ENCODE measurements around the gene TRRAP. TPM values are rescaled to one million over a fixed set of nuclear protein-coding genes. Genes with fewer than 3 reads are reported as not detected.

Gene TRRAP
- total and polyA plus RNA-seq, 2 donors, result 11.3 to 15.1 TPM

GRCh38 chr7:99004781-99005500 is 126.6 kb downstream of the TRRAP start:
- H3K27me3 ChIP-seq (ENCODE audit: control insufficient read depth in 2 of 2, insufficient read depth in 1 of 2, low read length in 1 of 2), result no peaks in the 10 kb centered on the region
- H3K27ac ChIP-seq (ENCODE audit: low read depth in 1 of 2, low read length in 1 of 2), result no peak overlapping the region
- no peak for DNase-seq (ENCODE audit: low read depth in 6 of 9, low spot score in 9 of 9)
- H3K9me3 ChIP-seq (ENCODE audit: control insufficient read depth in 2 of 2, insufficient read depth in 1 of 2, low read length in 1 of 2), result no peaks in the 10 kb centered on the region
- peaks cover 80 to 87% of the 10 kb centered on the region in 2 donors for H3K36me3 ChIP-seq (ENCODE audit: control insufficient read depth in 2 of 2, insufficient read depth in 2 of 2, low read length in 1 of 2)
- WGBS, result 98% methylated on average over 26 of the region's 26 CpGs
- H3K4me1 ChIP-seq (ENCODE audit: control insufficient read depth in 2 of 2, insufficient read depth in 2 of 2, low read length in 2 of 2), result no peaks in the 10 kb centered on the region
- no peak overlapping the region for H3K4me3 ChIP-seq (ENCODE audit: low read length in 2 of 2)

GRCh38 chr7:99005776-99006175 is 127.4 kb downstream of the TRRAP start:
- Histone ChIP-seq H3K4me3 (ENCODE audit: low read length in 2 of 2) (no peak overlapping the region), H3K27ac (ENCODE audit: low read depth in 1 of 2, low read length in 1 of 2) (no peak overlapping the region), H3K36me3 (ENCODE audit: control insufficient read depth in 2 of 2, insufficient read depth in 2 of 2, low read length in 1 of 2) (peaks cover 79 to 88% of the 10 kb centered on the region in 2 donors), H3K4me1 (ENCODE audit: control insufficient read depth in 2 of 2, insufficient read depth in 2 of 2, low read length in 2 of 2) (no peaks in the 10 kb centered on the region), H3K9me3 (ENCODE audit: control insufficient read depth in 2 of 2, insufficient read depth in 1 of 2, low read length in 1 of 2) (no peaks in the 10 kb centered on the region), H3K27me3 (ENCODE audit: control insufficient read depth in 2 of 2, insufficient read depth in 1 of 2, low read length in 1 of 2) (no peaks in the 10 kb centered on the region)
- no peak for DNase-seq (ENCODE audit: low read depth in 6 of 9, low spot score in 9 of 9)
- WGBS, result 94% methylated on average over 15 of the region's 15 CpGs

GRCh38 chr7:99006739-99007424 is 128.6 kb downstream of the TRRAP start:
- DNase-seq (ENCODE audit: low read depth in 6 of 9, low spot score in 9 of 9), result no peak
- no peaks in the 10 kb centered on the region for H3K27me3 ChIP-seq (ENCODE audit: control insufficient read depth in 2 of 2, insufficient read depth in 1 of 2, low read length in 1 of 2)
- H3K4me3 ChIP-seq (ENCODE audit: low read length in 2 of 2), result no peak overlapping the region
- H3K9me3 ChIP-seq (ENCODE audit: control insufficient read depth in 2 of 2, insufficient read depth in 1 of 2, low read length in 1 of 2), result no peaks in the 10 kb centered on the region
- H3K27ac ChIP-seq (ENCODE audit: low read depth in 1 of 2, low read length in 1 of 2), result no peak overlapping the region
- 98% methylated on average over 11 of the region's 11 CpGs for WGBS
- no peaks in the 10 kb centered on the region for H3K4me1 ChIP-seq (ENCODE audit: control insufficient read depth in 2 of 2, insufficient read depth in 2 of 2, low read length in 2 of 2)
- peaks cover 82 to 91% of the 10 kb centered on the region in 2 donors for H3K36me3 ChIP-seq (ENCODE audit: control insufficient read depth in 2 of 2, insufficient read depth in 2 of 2, low read length in 1 of 2)

- Histone ChIP-seq H3K27ac (ENCODE audit: low read depth in 1 of 2, low read length in 1 of 2) (no peak overlapping the region), H3K4me3 (ENCODE audit: low read length in 2 of 2) (no peak overlapping the region), H3K9me3 (ENCODE audit: control insufficient read depth in 2 of 2, insufficient read depth in 1 of 2, low read length in 1 of 2) (no peaks in the 10 kb centered on the region), H3K27me3 (ENCODE audit: control insufficient read depth in 2 of 2, insufficient read depth in 1 of 2, low read length in 1 of 2) (no peaks in the 10 kb centered on the region), H3K4me1 (ENCODE audit: control insufficient read depth in 2 of 2, insufficient read depth in 2 of 2, low read length in 2 of 2) (no peaks in the 10 kb centered on the region), H3K36me3 (ENCODE audit: control insufficient read depth in 2 of 2, insufficient read depth in 2 of 2, low read length in 1 of 2) (peaks cover 89 to 91% of the 10 kb centered on the region in 2 donors)
- no peak for DNase-seq (ENCODE audit: low read depth in 6 of 9, low spot score in 9 of 9)
- WGBS, result over 99% methylated on average over 23 of the region's 23 CpGs
Measured at GRCh38 chr7:99008181-99008631, 129.9 kb downstream of the TRRAP start.

GRCh38 chr7:99008921-99009530 is 130.7 kb downstream of the TRRAP start:
- Histone ChIP-seq H3K36me3 (ENCODE audit: control insufficient read depth in 2 of 2, insufficient read depth in 2 of 2, low read length in 1 of 2) (peaks cover 90 to 91% of the 10 kb centered on the region in 2 donors), H3K4me3 (ENCODE audit: low read length in 2 of 2) (no peak overlapping the region), H3K4me1 (ENCODE audit: control insufficient read depth in 2 of 2, insufficient read depth in 2 of 2, low read length in 2 of 2) (no peaks in the 10 kb centered on the region), H3K27ac (ENCODE audit: low read depth in 1 of 2, low read length in 1 of 2) (no peak overlapping the region), H3K9me3 (ENCODE audit: control insufficient read depth in 2 of 2, insufficient read depth in 1 of 2, low read length in 1 of 2) (no peaks in the 10 kb centered on the region), H3K27me3 (ENCODE audit: control insufficient read depth in 2 of 2, insufficient read depth in 1 of 2, low read length in 1 of 2) (no peaks in the 10 kb centered on the region)
- 98% methylated on average over 11 of the region's 11 CpGs for WGBS
- DNase-seq (ENCODE audit: low read depth in 6 of 9, low spot score in 9 of 9), result no peak

- Histone ChIP-seq H3K27ac (ENCODE audit: low read depth in 1 of 2, low read length in 1 of 2) (no peak overlapping the region), H3K4me3 (ENCODE audit: low read length in 2 of 2) (no peak overlapping the region), H3K4me1 (ENCODE audit: control insufficient read depth in 2 of 2, insufficient read depth in 2 of 2, low read length in 2 of 2) (no peaks in the 10 kb centered on the region), H3K27me3 (ENCODE audit: control insufficient read depth in 2 of 2, insufficient read depth in 1 of 2, low read length in 1 of 2) (no peaks in the 10 kb centered on the region), H3K36me3 (ENCODE audit: control insufficient read depth in 2 of 2, insufficient read depth in 2 of 2, low read length in 1 of 2) (peaks cover 89 to 90% of the 10 kb centered on the region in 2 donors), H3K9me3 (ENCODE audit: control insufficient read depth in 2 of 2, insufficient read depth in 1 of 2, low read length in 1 of 2) (no peaks in the 10 kb centered on the region)
- WGBS, result 98% methylated on average over 9 of the region's 9 CpGs
- DNase-seq (ENCODE audit: low read depth in 6 of 9, low spot score in 9 of 9), result no peak
Measured at GRCh38 chr7:99010281-99010680, 131.9 kb downstream of the TRRAP start.

GRCh38 chr7:99011341-99011705 is 133.0 kb downstream of the TRRAP start:
- Histone ChIP-seq H3K4me1 (ENCODE audit: control insufficient read depth in 2 of 2, insufficient read depth in 2 of 2, low read length in 2 of 2) (no peaks in the 10 kb centered on the region), H3K4me3 (ENCODE audit: low read length in 2 of 2) (no peak overlapping the region), H3K27me3 (ENCODE audit: control insufficient read depth in 2 of 2, insufficient read depth in 1 of 2, low read length in 1 of 2) (no peaks in the 10 kb centered on the region), H3K36me3 (ENCODE audit: control insufficient read depth in 2 of 2, insufficient read depth in 2 of 2, low read length in 1 of 2) (peaks cover 84% of the 10 kb centered on the region in 2 donors), H3K27ac (ENCODE audit: low read depth in 1 of 2, low read length in 1 of 2) (no peak overlapping the region), H3K9me3 (ENCODE audit: control insufficient read depth in 2 of 2, insufficient read depth in 1 of 2, low read length in 1 of 2) (no peaks in the 10 kb centered on the region)
- no peak for DNase-seq (ENCODE audit: low read depth in 6 of 9, low spot score in 9 of 9)
- WGBS, result 99% methylated on average over 24 of the region's 24 CpGs

GRCh38 chr7:99011706-99012404 is 133.5 kb downstream of the TRRAP start:
- Histone ChIP-seq H3K27ac (ENCODE audit: low read depth in 1 of 2, low read length in 1 of 2) (no peak overlapping the region), H3K4me1 (ENCODE audit: control insufficient read depth in 2 of 2, insufficient read depth in 2 of 2, low read length in 2 of 2) (no peaks in the 10 kb centered on the region), H3K36me3 (ENCODE audit: control insufficient read depth in 2 of 2, insufficient read depth in 2 of 2, low read length in 1 of 2) (peaks cover 78% of the 10 kb centered on the region in 2 donors), H3K4me3 (ENCODE audit: low read length in 2 of 2) (no peak overlapping the region), H3K27me3 (ENCODE audit: control insufficient read depth in 2 of 2, insufficient read depth in 1 of 2, low read length in 1 of 2) (no peaks in the 10 kb centered on the region), H3K9me3 (ENCODE audit: control insufficient read depth in 2 of 2, insufficient read depth in 1 of 2, low read length in 1 of 2) (no peaks in the 10 kb centered on the region)
- WGBS, result 97% methylated on average over 36 of the region's 36 CpGs
- DNase-seq (ENCODE audit: low read depth in 6 of 9, low spot score in 9 of 9), result no peak

GRCh38 chr7:99012722-99013121 is 134.4 kb downstream of the TRRAP start:
- H3K27ac ChIP-seq (ENCODE audit: low read depth in 1 of 2, low read length in 1 of 2), result no peak overlapping the region
- no peak for DNase-seq (ENCODE audit: low read depth in 6 of 9, low spot score in 9 of 9)
- no peaks in the 10 kb centered on the region for H3K9me3 ChIP-seq (ENCODE audit: control insufficient read depth in 2 of 2, insufficient read depth in 1 of 2, low read length in 1 of 2)
- 98% methylated on average over 13 of the region's 13 CpGs for WGBS
- H3K4me3 ChIP-seq (ENCODE audit: low read length in 2 of 2), result no peak overlapping the region
- H3K4me1 ChIP-seq (ENCODE audit: control insufficient read depth in 2 of 2, insufficient read depth in 2 of 2, low read length in 2 of 2), result no peaks in the 10 kb centered on the region
- H3K36me3 ChIP-seq (ENCODE audit: control insufficient read depth in 2 of 2, insufficient read depth in 2 of 2, low read length in 1 of 2), result peaks cover 75 to 77% of the 10 kb centered on the region in 2 donors
- H3K27me3 ChIP-seq (ENCODE audit: control insufficient read depth in 2 of 2, insufficient read depth in 1 of 2, low read length in 1 of 2), result no peaks in the 10 kb centered on the region
